ENCODE measurements around the gene GJA8.
A peak's percentile ranks its signal among the peaks of the same experiment; 100 is the strongest.
"Not testable (repeated sequence)": the region's sequence is repeated elsewhere in the genome, so short reads cannot be mapped to it uniquely, and the experiment has no call there.

Gene GJA8

GRCh38 chr1:147902253-147902845 lies at the start of gene GJA8:
Gene GJA8 (plus strand): TSS chr1:147902795. CDS start chr1:147907956, 5,161 bp downstream.
- DNase-seq (ENCODE audit: low read depth in 2 of 2), result no peak

GRCh38 chr1:147853391-147853790 lies 49.2 kb upstream of the GJA8 start:
- no peak for DNase-seq (ENCODE audit: low read depth in 2 of 2)

DNA sequence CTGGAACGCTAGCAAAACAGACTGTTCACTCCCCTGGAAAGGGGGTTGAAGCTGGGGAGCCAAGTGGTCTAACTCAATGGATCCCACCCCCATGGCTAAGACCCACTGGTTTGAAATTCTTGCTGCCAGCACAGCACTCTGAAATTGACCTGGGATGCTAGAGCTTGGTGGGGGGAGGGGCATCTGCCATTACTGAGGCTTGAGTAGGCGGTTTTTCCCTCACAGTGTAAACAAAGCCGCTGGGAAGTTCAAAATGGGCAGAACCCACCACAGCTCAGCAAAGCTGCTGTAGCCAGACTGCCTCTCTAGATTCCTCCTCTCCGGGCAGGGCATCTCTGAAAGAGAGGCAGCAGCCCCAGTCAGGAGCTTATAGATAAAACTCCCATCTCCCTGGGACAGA lies 47.6 kb upstream of the GJA8 start:
- not testable (repeated sequence) for DNase-seq (ENCODE audit: low read depth in 2 of 2)

DNA sequence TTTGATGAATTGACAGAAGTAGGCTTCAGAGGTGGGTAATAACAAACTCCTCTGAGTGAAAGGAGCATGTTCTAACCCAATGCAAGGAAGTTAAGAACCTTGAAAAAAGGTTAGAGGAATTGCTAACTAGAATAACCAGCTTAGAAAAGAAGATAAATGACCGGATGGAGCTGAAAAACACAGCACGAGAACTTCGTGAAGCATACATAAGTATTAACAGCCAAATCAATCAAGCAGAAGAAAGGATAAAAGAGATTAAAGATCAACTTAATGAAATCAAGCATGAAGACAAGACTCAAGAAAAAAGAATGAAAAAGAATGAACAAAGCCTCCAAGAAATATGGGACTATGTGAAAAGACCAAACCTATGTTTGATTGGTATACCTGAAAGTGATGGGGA lies 46.6 kb upstream of the GJA8 start:
- DNase-seq (ENCODE audit: low read depth in 2 of 2), result not testable (repeated sequence)

DNA sequence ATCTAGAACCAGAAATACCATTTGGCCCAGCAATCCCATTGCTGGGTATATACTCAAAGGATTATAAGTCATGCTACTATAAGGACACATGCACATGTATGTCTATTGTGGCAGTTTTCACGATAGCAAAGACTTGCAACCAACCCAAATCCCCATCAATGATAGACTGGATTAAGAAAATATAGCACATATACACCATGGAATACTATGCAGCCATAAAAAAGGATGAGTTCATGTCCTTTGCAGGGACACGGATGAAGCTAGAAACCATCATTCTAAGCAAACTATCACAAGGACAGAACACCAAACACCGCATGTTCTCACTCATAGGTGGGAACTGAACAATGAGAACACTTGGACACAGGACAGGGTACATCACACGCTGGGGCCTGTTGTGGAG lies 35.4 kb upstream of the GJA8 start:
- DNase-seq (ENCODE audit: low read depth in 2 of 2), result not testable (repeated sequence)

GRCh38 chr1:147878022-147878421 lies 24.6 kb upstream of the GJA8 start:
- DNase-seq (ENCODE audit: low read depth in 2 of 2), result no peak

DNA sequence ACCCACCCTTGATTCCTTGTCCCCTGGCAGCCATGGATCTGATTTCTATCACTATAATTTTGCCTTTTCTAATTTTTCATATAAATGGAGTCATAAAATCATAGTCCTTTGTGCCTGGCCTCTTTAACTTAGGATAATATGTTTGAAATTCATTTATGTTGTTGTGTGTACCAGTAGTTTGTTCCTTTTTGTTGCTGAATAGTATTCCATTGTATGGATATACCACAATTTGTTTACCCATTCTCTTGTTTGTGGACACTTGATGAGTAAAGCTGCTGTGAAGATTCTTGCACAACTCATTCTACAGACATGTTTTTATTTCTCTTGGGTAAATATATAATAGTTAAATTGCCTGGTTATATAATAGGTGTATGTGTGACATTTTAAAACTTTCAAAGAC lies 22.7 kb upstream of the GJA8 start:
- no peak for DNase-seq (ENCODE audit: low read depth in 2 of 2)

GRCh38 chr1:147882535-147882934 lies 20.1 kb upstream of the GJA8 start:
- no peak for DNase-seq (ENCODE audit: low read depth in 2 of 2)

DNA sequence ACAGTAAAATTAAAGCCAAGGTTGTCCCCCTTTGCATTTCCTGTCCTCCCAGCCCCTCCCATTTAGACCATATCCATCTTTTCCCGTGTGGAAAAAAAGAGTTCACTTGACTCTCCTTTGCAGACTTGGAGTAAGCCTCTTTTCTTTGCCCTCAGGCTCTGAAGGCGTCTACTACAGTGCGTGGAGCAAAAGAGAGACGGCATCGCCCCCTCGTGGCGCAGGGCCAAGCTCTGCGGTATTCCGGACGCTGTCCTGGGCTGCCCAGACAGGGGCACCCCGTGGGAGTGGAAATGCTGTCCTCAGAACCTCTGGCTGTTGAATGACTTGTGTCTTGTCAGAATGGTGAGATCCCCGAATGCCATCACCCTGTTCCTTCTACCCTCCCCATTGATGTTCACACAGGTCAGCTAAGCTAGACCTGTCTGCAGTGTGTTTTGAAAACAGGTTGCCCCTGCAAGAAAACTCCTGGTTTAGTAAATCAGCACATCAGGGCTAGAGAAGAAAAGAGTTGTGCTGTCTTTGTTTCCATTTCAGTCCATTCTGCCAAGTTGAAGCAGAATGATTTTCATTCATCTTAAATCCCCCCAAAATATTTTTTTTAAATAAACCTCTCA lies 12.3 kb upstream of the GJA8 start:
- DNase-seq (ENCODE audit: low read depth in 2 of 2), result peak; percentile 32 to 56

DNA sequence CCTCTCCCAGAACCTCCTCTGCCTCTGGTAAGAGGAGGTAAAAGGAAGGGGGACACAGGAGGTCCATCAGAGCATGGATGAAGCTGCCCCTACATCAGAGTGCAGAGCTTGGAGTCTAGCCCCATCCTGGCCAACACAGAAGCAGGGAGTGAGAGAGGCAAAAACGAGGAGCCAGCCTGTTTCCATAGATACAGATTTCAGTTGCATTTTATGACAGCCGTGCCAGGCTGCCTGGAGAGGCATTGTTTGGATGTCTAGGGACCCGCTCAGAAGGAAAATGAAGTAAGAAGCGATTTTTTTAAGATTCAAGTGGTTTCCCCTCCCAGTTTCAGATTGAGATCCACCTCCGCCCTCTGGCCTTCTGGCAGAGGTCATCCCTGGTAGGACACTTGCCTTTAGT lies 11.5 kb upstream of the GJA8 start:
- no peak for DNase-seq (ENCODE audit: low read depth in 2 of 2)

- no peak for DNase-seq (ENCODE audit: low read depth in 2 of 2)
Measured at GRCh38 chr1:147892216-147892615, 10.4 kb upstream of the GJA8 start.

DNA sequence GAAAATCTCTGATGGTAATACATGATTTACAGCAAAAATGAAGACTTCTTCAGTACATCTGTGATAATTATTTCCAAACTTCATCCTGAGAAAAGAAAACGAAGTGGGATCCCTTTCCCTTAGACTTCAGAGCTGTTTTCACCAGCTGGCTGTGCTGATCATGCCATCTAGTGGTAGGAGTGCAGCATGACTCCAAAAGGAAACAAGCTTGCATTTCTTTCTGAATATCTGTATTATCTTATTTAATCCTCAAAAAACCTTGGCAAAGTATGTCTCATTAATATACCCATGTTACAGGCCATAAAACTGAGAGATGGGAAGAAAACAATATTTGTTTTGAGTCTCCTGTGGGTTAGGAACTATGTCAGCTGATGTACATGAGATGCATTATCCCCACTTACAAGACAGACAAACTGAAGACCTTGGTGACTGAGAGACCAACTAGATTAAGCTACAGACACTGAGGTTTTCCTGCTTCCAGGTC lies 9.8 kb upstream of the GJA8 start:
- DNase-seq (ENCODE audit: low read depth in 2 of 2), result peak in 1 of 2 donors; percentile 9

- no peak for DNase-seq (ENCODE audit: low read depth in 2 of 2)
Measured at GRCh38 chr1:147895123-147895522, 7.5 kb upstream of the GJA8 start.

GRCh38 chr1:147897029-147897752 lies 5.4 kb upstream of the GJA8 start:
- no peak for DNase-seq (ENCODE audit: low read depth in 2 of 2)

DNA sequence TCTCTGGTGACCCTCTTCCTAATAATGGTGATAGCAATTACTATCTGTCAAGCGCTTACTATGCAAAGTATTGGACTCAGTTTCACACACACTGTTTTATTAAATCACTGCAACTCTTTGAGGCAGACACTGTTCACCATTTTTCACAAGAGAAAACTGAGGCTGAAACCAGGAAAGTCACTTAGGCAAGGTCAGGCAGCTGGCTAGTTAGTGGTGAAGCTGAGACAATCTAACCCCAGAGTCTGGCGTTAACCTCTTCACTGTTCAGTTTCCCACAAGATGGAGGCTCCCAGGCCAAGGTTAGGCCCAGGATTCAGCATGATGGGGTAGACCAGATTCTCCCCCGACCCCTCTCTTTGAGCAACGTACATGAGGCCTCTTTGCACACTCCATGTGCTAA lies 4.8 kb upstream of the GJA8 start:
- DNase-seq (ENCODE audit: low read depth in 2 of 2), result no peak

DNA sequence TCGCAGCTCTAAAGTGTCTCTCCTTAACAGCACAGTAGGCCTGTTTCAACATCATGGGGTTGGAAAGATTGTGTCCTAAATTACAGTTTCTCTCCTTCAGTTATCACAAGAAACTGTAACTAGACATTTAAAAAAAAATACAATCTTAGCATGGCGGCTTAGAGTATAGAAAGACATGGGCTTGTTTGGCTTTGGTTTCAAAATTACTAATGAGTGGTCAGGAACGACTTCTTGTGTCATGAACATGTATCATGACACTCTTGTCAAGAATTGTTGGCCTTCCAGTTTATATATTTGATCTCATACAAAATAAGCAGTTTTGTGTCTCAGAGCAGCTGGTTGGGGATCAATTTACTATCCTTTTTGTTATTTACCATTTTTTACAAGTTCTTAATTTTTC lies 2.1 kb downstream of the GJA8 start:
- no peak for DNase-seq (ENCODE audit: low read depth in 2 of 2)

GRCh38 chr1:147907786-147908509 lies 5.4 kb downstream of the GJA8 start:
- DNase-seq (ENCODE audit: low read depth in 2 of 2), result no peak

DNA sequence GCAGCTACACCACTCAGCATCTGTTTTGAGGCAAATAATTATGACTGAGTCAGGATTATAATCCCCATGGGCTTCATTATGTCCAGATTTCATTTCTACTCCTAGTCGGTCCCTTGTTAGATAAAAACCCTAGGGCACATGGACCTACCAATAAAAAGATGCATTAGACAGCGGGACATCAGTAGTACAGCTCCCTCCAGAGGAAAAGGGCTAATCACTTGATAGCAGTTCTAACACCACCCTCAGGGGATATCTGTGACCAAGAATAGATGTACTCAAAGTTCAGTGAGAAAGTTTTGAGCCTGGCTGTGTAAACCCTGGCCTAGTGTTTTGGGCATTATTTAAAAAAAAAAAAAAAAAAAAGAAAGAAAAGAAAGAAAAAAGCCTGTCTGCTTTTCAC lies 10.0 kb downstream of the GJA8 start:
- DNase-seq (ENCODE audit: low read depth in 2 of 2), result no peak

- no peak for DNase-seq (ENCODE audit: low read depth in 2 of 2)
Measured at GRCh38 chr1:147913362-147913942, 10.9 kb downstream of the GJA8 start.

DNA sequence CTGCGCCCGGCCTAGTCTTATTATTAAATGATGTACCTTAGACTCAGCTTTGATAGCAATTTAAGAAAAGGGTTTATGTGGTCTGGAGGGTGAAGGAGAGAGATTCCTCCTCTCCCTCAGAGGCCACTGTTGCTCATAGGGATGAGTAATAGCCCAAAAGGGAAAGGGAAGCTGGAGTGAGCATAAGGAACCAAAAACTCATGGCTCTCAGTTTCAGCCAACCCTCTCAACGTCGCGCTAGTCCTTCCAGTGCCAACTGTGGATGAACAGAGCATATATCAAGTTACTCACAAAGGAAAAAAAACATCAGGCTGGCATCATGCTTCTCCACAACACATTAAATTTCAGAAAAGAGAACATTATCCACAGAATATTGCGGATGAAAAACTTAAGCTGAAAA lies 17.3 kb downstream of the GJA8 start:
- no peak for DNase-seq (ENCODE audit: low read depth in 2 of 2)

GRCh38 chr1:147924813-147925212 lies 22.2 kb downstream of the GJA8 start:
- DNase-seq (ENCODE audit: low read depth in 2 of 2), result no peak

- not testable (repeated sequence) for DNase-seq (ENCODE audit: low read depth in 2 of 2)
Measured at GRCh38 chr1:147927215-147927614, 24.6 kb downstream of the GJA8 start.
